ENCODE measurements around the gene ALOX5AP.
"Not testable (repeated sequence)": the region's sequence is repeated elsewhere in the genome, so short reads cannot be mapped to it uniquely, and the experiment has no call there.

The ALOX5AP gene

GRCh38 chr13:30739237-30739528 lies 3.8 kb downstream of the ALOX5AP start:
- Mint-ChIP-seq H3K27me3 (peaks cover 3% of the 10 kb centered on the region), H3K27ac (no peak overlapping the region), H3K4me1 (peaks cover 86% of the 10 kb centered on the region), H3K36me3 (ENCODE audit: low read depth) (peaks cover 2% of the 10 kb centered on the region), H3K9me3 (no peaks in the 10 kb centered on the region), H3K4me3 (no peak overlapping the region)
- ATAC-seq (no peak), DNase-seq (no peak)

GRCh38 chr13:30739761-30740642 lies 4.7 kb downstream of the ALOX5AP start:
- peak overlapping the region; percentile 83 for H3K27ac Mint-ChIP-seq

GRCh38 chr13:30742901-30743300 lies 7.6 kb downstream of the ALOX5AP start:
- H3K9me3 Mint-ChIP-seq = no peaks in the 10 kb centered on the region
- peak overlapping the region; percentile 32 for H3K27ac Mint-ChIP-seq

More at GRCh38 chr13:30739761-30740642, 4.7 kb downstream of the ALOX5AP start:
- DNase-seq (peak; percentile 52), ATAC-seq (peak; percentile 82)
- peak overlapping the region; percentile 77 for H3K4me3 Mint-ChIP-seq
- no peaks in the 10 kb centered on the region for H3K9me3 Mint-ChIP-seq
- H3K4me1 Mint-ChIP-seq = peaks cover 86% of the 10 kb centered on the region
- peaks cover 5% of the 10 kb centered on the region for H3K36me3 Mint-ChIP-seq (ENCODE audit: low read depth)
- peaks cover 3% of the 10 kb centered on the region for H3K27me3 Mint-ChIP-seq

GRCh38 chr13:30743319-30744055 lies 8.1 kb downstream of the ALOX5AP start:
- H3K4me1 Mint-ChIP-seq = peaks cover 71% of the 10 kb centered on the region
- H3K9me3 Mint-ChIP-seq = no peaks in the 10 kb centered on the region
- H3K27me3 Mint-ChIP-seq = peaks cover 5% of the 10 kb centered on the region
- DNase-seq = no peak
- peaks cover 19% of the 10 kb centered on the region for H3K36me3 Mint-ChIP-seq (ENCODE audit: low read depth)
- peak overlapping the region; percentile 82 for H3K27ac Mint-ChIP-seq
- H3K4me3 Mint-ChIP-seq = no peak overlapping the region
- no peak for ATAC-seq

More at GRCh38 chr13:30742901-30743300, 7.6 kb downstream of the ALOX5AP start:
- Mint-ChIP-seq H3K36me3 (ENCODE audit: low read depth) (peaks cover 19% of the 10 kb centered on the region), H3K27me3 (peaks cover 5% of the 10 kb centered on the region), H3K4me1 (peaks cover 77% of the 10 kb centered on the region), H3K4me3 (no peak overlapping the region)
- ATAC-seq = no peak
- DNase-seq = no peak

GRCh38 chr13:30744056-30744680 lies 8.8 kb downstream of the ALOX5AP start:
- H3K4me1 Mint-ChIP-seq = peaks cover 71% of the 10 kb centered on the region
- H3K9me3 Mint-ChIP-seq = no peaks in the 10 kb centered on the region
- H3K4me3 Mint-ChIP-seq = peak overlapping the region; percentile 39
- H3K27ac Mint-ChIP-seq = peak overlapping the region; percentile 82
- peaks cover 5% of the 10 kb centered on the region for H3K27me3 Mint-ChIP-seq
- peaks cover 24% of the 10 kb centered on the region for H3K36me3 Mint-ChIP-seq (ENCODE audit: low read depth)
- DNase-seq (peak; percentile 79), ATAC-seq (peak; percentile 87)

- peaks cover 67% of the 10 kb centered on the region for H3K4me1 Mint-ChIP-seq
- H3K27me3 Mint-ChIP-seq = peaks cover 5% of the 10 kb centered on the region
- peaks cover 24% of the 10 kb centered on the region for H3K36me3 Mint-ChIP-seq (ENCODE audit: low read depth)
- H3K27ac Mint-ChIP-seq = peak overlapping the region; percentile 82
- no peak for ATAC-seq
- H3K9me3 Mint-ChIP-seq = no peaks in the 10 kb centered on the region
- no peak overlapping the region for H3K4me3 Mint-ChIP-seq
- no peak for DNase-seq
Observed at GRCh38 chr13:30744681-30745077, 9.3 kb downstream of the ALOX5AP start.

- no peak for ATAC-seq
- peak overlapping the region; percentile 13 for H3K27ac Mint-ChIP-seq
- no peaks in the 10 kb centered on the region for H3K9me3 Mint-ChIP-seq
- H3K4me3 Mint-ChIP-seq = no peak overlapping the region
- peaks cover 29% of the 10 kb centered on the region for H3K36me3 Mint-ChIP-seq (ENCODE audit: low read depth)
- DNase-seq = no peak
- peaks cover 5% of the 10 kb centered on the region for H3K27me3 Mint-ChIP-seq
- peaks cover 57% of the 10 kb centered on the region for H3K4me1 Mint-ChIP-seq
Observed at GRCh38 chr13:30745906-30746686, 10.8 kb downstream of the ALOX5AP start.

- no peak for ATAC-seq
- no peak overlapping the region for H3K27ac Mint-ChIP-seq
- peaks cover 33% of the 10 kb centered on the region for H3K36me3 Mint-ChIP-seq (ENCODE audit: low read depth)
- no peak overlapping the region for H3K4me3 Mint-ChIP-seq
- H3K4me1 Mint-ChIP-seq = peaks cover 62% of the 10 kb centered on the region
- peaks cover 5% of the 10 kb centered on the region for H3K27me3 Mint-ChIP-seq
- DNase-seq = no peak
- no peaks in the 10 kb centered on the region for H3K9me3 Mint-ChIP-seq
Observed at GRCh38 chr13:30746791-30747190, 11.4 kb downstream of the ALOX5AP start.

- H3K4me1 Mint-ChIP-seq = peaks cover 67% of the 10 kb centered on the region
- not testable (repeated sequence) for DNase-seq, H3K27me3 Mint-ChIP-seq, H3K4me3 Mint-ChIP-seq, ATAC-seq, H3K9me3 Mint-ChIP-seq, H3K27ac Mint-ChIP-seq
- H3K36me3 Mint-ChIP-seq (ENCODE audit: low read depth) = peaks cover 35% of the 10 kb centered on the region
Observed at GRCh38 chr13:30747845-30748244, 12.5 kb downstream of the ALOX5AP start.

GRCh38 chr13:30748717-30749116 lies 13.4 kb downstream of the ALOX5AP start:
- H3K27me3 Mint-ChIP-seq = peaks cover 2% of the 10 kb centered on the region
- no peak for DNase-seq
- H3K4me3 Mint-ChIP-seq = no peak overlapping the region
- no peak overlapping the region for H3K27ac Mint-ChIP-seq
- H3K9me3 Mint-ChIP-seq = no peaks in the 10 kb centered on the region
- peaks cover 34% of the 10 kb centered on the region for H3K36me3 Mint-ChIP-seq (ENCODE audit: low read depth)
- ATAC-seq = no peak
- H3K4me1 Mint-ChIP-seq = peaks cover 59% of the 10 kb centered on the region

GRCh38 chr13:30750036-30750435 lies 14.7 kb downstream of the ALOX5AP start:
- Mint-ChIP-seq H3K27ac (no peak overlapping the region), H3K27me3 (peaks cover 2% of the 10 kb centered on the region), H3K9me3 (no peaks in the 10 kb centered on the region), H3K4me1 (peaks cover 46% of the 10 kb centered on the region), H3K4me3 (no peak overlapping the region), H3K36me3 (ENCODE audit: low read depth) (peaks cover 31% of the 10 kb centered on the region)
- ATAC-seq (no peak), DNase-seq (no peak)

GRCh38 chr13:30751183-30751933 lies 16.0 kb downstream of the ALOX5AP start:
- peaks cover 32% of the 10 kb centered on the region for H3K4me1 Mint-ChIP-seq
- H3K27ac Mint-ChIP-seq = no peak overlapping the region
- H3K36me3 Mint-ChIP-seq (ENCODE audit: low read depth) = peaks cover 18% of the 10 kb centered on the region
- H3K27me3 Mint-ChIP-seq = no peaks in the 10 kb centered on the region
- no peak for DNase-seq
- peak; percentile 40 for ATAC-seq
- no peaks in the 10 kb centered on the region for H3K9me3 Mint-ChIP-seq
- H3K4me3 Mint-ChIP-seq = no peak overlapping the region

GRCh38 chr13:30752201-30752797 lies 17.0 kb downstream of the ALOX5AP start:
- Mint-ChIP-seq H3K4me3 (no peak overlapping the region), H3K9me3 (no peaks in the 10 kb centered on the region), H3K4me1 (peaks cover 27% of the 10 kb centered on the region), H3K36me3 (ENCODE audit: low read depth) (peaks cover 17% of the 10 kb centered on the region), H3K27me3 (no peaks in the 10 kb centered on the region), H3K27ac (no peak overlapping the region)
- peak; percentile 40 for ATAC-seq
- DNase-seq = no peak

Measured in activated naive CD8-positive, alpha-beta T cell treated with anti-CD3 and anti-CD28 coated beads, Interleukin-2, amount 50 U/mL, for 24 hours (primary cell).